HG03439 (cell line): Measurements from ENCODE around the gene CWC15.
"Not testable (repeated sequence)": the region's sequence is repeated elsewhere in the genome, so short reads cannot be mapped to it uniquely, and the experiment has no call there.

ENCODE experiments used
- ATAC-seq: cut with Tn5 transposase; IDR thresholded peaks from one replicate; pipeline ENCODE4 v1.9.1; 2021; ENCODE audit warnings: mild to moderate bottlenecking, moderate library complexity; ENCODE audit not compliant: unreplicated experiment

CWC15 gene

DNA sequence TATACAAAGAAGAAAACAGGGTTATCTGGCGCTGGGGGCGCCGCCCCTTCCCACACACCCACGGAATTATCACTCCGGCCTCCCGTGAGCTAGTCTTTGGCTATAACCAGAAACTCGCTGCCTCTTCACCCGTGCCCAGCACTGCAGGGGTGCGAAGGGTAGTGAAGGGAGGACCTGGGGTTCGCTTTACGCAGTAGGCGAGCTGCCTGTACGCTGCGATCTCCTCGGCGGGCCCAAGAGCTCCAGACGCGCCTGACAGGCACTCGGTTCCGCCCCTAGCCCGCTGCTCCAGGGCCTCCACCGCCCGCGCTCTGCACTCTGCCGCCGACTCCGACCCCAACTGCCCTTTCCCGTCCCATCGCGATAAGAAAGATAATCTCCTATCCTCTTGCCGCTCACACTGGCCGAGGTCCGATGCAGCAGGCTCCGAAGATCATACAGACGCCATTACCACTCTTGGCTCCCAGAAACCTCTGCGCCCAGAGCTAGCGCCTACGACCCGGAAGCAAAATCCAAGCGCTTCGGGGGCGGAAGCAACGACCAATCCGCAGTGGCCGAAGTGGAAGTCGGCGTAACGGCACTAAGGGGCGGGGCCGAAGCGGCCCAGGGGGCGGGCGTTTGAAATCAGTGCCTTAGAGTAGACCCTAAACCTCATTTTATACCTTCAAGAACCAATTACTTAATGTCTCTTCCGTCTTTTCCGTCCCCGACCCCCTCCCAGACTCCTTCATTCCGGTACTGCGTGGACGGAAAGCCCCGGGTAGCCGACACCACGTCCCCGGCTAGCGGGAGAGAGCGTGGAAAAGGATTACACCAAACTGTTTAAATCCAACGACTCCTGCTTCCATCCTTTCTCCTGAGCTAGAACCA, at the start of gene CWC15, which contains the start of gene KDM4D:
Gene CWC15 (minus strand): TSS at position 458 of the 870 bp plus-strand sequence. CDS start 1,371 bp downstream, outside the sequence.
Gene KDM4D (plus strand): TSS at position 611 of the 870 bp plus-strand sequence. CDS start 23,664 bp downstream, outside the sequence.
- peak; percentile 100 for ATAC-seq

DNA sequence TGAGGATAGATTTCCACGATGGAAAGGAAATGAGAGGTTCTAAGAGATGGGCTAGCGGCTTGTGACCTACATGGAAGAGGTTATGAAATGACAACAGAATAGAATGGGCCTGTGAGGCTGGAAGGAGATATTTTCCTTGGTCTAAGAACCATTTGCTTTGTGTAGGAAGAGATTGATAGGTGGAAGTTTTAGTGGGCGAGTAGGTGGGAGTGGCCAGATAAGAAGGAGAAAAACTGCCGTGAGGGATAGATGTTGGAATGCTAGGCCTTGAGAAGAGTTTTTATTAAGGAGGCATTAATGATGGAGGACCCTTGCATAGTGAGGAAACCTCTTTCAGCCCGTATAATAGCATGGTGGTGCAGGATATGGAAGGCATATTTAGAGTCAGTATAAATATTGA, 48.1 kb upstream of the CWC15 start:
- ATAC-seq, result not testable (repeated sequence)

DNA sequence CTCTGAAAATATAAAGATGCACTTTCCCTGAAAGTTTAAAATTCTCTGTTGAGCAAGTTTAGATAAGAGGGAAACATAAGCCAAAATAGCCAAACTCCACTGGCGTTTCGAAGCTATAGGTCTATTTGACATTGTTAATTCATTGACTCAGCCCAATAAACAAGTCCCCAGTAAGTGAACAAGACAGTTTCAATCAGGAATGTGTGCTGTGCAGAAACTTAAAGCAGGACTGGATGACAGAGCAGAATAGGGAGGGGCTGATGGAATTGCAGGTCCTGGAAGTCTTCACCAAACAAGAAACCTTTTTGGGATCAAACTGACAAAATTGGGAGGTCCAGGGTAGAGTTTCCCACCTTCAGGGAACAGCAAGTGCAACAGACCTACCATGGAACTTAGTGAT, 42.8 kb upstream of the CWC15 start:
- ATAC-seq, result no peak

DNA sequence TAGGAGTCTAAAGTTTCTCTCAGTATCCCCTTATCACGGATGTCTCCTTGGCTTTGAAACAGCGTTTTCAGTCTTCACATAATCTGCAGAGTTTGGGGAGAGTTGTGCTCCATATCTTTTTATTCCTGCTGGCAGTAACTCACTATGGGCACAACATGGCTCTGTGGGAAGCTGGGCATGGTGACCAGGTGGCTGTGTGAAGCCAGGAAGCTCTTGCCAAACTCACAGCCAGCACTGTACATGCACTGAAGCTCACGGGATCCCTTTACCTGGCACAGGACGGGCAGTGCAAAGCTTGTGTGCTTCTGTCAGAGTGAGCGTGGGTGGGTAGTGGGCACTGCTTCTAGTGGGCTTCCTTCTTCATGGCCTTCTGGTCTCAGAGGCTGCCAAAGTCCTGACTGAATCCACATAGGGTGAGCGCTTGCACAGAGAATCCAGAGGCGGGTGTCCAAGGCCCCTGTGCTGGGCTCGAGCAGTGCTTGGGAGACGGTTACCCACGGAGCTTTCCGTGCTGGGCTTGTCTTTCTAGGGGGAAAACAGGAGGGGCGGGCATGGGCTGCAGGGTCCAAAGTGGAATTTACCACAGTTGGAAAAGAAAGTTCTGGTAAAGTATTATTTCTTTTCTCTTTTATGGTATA, 40.9 kb upstream of the CWC15 start:
- ATAC-seq, result no peak

DNA sequence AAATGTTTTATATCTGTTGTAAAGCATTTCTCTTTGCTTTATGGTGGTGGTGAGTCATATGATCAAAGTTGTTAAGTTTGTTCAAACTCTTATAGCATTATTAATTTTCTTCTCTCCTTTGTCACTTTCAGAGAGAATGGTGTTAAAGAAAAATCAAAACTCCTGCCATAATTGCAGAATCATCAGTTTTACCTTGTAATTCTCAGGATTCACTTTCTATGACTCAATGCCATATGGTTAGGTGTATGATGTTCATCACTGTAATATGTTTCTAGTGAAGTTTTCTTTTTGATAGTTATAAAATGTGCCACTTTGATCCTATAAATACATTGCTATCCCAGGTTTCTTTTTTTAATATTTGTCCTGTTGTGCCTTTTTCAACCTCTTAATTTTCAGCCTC, 38.0 kb upstream of the CWC15 start:
- ATAC-seq, result no peak

DNA sequence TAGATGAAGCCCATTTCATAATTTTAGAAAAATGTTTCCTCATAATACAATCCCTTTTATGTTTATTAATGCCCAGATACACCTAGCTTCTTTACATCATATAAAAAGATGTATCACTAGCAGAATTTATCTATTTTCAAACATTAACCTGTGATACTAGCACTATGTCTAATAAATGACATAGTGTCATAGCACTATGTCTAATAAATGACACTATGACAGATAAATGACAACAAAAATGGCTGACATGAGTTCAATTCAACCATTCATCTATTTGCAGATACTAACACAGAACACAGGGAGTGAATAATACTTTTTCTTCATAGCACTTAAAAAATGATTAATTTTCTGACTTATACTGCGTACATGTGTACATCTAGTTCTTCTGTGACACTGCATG, 32.3 kb upstream of the CWC15 start:
- ATAC-seq, result no peak

GRCh38 chr11:95003716-95004115, 30.4 kb upstream of the CWC15 start:
- no peak for ATAC-seq

- no peak for ATAC-seq
These were observed 24.9 kb upstream of the CWC15 start for GRCh38 chr11:94998285-94998684.

DNA sequence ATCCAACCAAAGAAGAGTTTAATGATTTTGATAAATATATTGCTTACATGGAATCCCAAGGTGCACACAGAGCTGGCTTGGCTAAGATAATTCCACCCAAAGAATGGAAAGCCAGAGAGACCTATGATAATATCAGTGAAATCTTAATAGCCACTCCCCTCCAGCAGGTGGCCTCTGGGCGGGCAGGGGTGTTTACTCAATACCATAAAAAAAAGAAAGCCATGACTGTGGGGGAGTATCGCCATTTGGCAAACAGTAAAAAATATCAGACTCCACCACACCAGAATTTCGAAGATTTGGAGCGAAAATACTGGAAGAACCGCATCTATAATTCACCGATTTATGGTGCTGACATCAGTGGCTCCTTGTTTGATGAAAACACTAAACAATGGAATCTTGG, 24.1 kb upstream of the CWC15 start:
- ATAC-seq, result no peak

DNA sequence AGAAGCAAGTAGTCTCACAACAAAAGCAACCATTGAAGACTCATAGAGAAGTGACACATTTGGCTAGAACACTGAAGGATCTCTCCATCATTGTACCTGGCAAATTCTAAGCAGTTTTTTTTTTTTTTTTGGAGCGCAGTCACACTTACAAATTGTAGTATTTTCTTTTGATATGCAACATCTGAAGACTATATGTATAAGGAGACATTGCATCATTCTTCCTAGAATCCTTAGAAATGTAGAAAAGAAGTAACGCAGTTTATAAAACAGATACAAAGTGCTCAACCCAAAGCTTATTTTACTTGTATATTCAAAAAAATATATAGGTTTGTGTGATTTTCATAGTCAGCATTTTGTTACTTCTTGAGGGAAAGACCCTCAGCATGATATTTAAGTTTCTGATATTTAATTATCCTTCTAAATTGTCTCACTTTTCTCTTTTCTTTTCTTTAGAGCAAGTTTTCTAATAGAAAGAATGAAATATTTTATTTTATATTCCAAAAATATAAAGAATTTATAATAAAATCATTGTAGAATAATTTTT, 20.1 kb upstream of the CWC15 start:
- ATAC-seq, result no peak

DNA sequence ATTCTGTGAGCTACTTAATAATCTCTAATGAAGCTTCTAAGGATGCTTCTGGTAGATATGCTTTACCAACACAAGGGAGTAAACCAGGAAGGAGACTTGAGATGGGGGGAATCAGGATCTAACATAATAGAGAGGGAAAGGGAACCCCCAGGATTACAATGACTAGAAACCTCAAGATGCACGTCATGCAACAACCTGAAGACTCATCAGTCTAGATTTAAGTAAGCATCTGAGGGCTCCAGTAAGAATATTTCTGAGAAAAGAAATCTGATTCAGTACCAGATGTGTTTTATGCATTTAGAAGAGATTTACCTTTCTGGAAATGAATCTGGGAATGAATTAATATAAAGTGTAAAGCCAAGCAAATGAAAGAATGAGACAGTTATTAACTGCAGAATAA, 15.4 kb upstream of the CWC15 start:
- ATAC-seq, result no peak

- ATAC-seq, result no peak
These were observed 14.0 kb upstream of the CWC15 start for GRCh38 chr11:94987378-94987777.

DNA sequence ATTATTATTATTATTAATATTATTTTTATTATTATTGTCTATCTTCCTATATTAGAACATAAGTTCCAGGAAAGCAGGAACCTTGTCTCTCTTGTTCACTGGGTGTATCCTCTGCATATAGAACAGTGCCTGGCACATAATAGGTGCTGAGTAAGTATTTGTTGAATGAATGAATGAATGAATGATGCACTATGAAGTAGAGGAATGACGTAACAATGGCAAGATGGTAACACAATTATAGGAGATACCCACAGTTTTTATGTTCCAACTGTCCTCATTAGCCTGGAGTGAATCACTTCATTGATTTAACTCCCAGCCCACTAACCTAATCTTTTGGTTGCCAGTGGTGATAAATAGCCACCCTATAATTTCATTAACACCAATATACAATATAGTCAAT, 2.2 kb upstream of the CWC15 start:
- ATAC-seq, result no peak

DNA sequence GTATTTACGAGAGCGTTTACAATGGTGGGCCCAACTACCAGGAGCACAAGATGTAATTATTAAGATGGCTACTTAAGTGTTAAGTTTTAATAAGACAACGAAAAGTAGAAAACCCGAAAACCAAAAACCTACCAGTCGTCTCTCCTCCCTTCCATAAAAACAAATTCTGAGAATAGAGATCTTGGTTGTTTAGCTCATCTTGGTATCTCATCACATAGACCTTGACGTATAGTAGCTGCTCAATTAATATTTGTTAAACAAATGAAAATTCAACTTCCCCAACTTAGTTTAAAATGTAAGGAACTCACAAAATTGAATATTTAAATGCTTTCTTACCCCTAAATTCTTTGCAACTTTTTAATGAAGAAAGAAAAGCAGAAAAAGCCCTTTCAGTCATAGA, 822 bp upstream of the CWC15 start:
- no peak for ATAC-seq

GRCh38 chr11:94972700-94973098, 657 bp downstream of the CWC15 start:
- no peak for ATAC-seq

DNA sequence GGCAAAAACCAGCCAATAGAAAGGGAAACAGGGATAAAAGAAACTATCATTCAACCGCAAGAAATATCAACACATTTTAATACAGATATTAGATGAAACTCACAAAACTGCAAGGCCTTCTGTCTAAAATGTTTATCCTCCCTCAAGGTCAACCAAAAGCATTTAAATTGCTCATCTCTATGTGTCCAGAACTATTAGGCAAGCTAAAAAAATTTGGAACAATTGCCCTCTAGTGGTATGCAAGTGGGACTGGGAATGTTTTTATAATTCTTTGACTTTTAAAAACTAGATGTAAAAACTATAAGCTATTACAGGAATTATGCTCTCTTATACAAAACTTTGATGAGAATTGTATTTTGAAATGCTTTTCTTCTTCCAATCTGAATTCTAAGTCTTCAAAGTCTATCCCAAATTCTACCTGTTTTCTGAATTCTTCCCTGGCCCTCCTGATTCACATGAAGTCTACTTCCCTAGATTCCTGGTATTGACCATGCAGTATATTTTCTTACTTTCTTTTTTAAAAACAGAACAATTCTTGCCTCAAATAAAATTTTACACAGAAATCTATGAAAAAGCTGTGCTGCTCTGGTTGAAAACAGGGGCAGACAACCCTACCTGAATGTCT, 4.9 kb downstream of the CWC15 start:
- no peak for ATAC-seq

GRCh38 chr11:94964934-94965333, 8.4 kb downstream of the CWC15 start:
- no peak for ATAC-seq

- no peak for ATAC-seq
These were observed 12.1 kb downstream of the CWC15 start for GRCh38 chr11:94961255-94961654.

- ATAC-seq, result no peak
These were observed 12.9 kb downstream of the CWC15 start for GRCh38 chr11:94960488-94960887.

DNA sequence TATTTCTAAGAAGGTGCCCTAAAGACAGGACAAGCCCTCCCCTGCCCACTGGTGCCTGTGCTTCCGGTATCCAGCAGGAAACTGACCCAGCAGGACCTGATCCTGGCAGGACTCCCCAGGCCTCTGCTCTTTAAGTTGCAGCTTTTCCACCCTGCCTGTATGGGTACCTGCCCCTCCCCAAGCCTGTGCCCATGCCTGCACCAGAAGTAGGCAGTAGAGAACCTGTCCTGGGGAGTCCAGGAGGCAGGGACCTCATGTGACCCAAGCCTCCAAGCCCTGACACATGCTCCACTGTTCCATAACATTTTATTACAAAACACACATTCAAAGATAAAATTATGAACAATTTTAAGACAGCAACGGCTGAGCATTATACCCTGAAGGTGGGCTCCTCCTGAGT, 14.2 kb downstream of the CWC15 start:
- ATAC-seq, result no peak

DNA sequence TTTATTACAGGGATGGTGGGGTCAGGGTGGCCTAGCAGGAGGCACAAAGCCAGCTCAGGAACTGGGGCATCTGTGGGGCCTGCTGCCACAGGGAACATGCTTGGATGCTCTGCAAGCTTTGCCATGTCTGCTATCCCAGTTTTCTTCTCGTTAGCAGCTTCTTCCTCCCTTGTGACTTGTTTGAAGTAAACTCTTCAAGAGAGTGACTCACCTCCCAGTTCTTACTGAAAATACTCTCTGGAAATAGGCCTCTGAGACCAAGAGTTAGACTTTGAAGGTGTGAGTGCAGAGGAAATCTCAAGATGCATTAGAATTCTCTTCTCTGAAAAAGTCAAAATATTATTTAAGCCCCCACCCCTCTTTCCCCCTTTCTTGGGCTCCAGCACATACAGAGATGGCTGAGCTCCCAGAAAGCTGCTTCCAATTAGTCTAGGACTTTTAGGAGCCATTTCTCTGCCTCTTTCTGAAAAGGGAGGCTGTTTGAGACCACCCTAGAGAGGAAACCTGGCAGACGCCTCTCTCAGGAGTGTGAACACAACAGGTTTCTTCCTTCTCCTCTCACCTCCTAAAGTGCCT, 15.1 kb downstream of the CWC15 start:
- no peak for ATAC-seq
